WTC11 (cell line): Measurements from ENCODE around the gene ATG5. TPM values are rescaled to one million over a fixed set of nuclear protein-coding genes. Genes with fewer than 3 reads are reported as not detected.

ENCODE experiments used
- ATAC-seq: fragments of 200-7000 bp; cut with Tn5 transposase; 2 replicates; pipeline ENCODE4 v1.10.0; 2021; ENCODE audit warnings: mild to moderate bottlenecking, moderate library complexity
- CTCF ChIA-PET: fragments of 300-600 bp; sonication (Branson Sonifier 250); formaldehyde crosslinking; loops from one replicate; lab custom pipeline; 2021; ENCODE audit warnings: antibody characterized with exemption; lab: Charles Lee
- POLR2A ChIA-PET: fragments of 350-600 bp; sonication (Branson Sonifier 250); formaldehyde crosslinking; loops from one replicate; lab custom pipeline; 2021; ENCODE audit warnings: antibody characterized with exemption; lab: Charles Lee
- DNase-seq: peaks from one replicate; pipeline ENCODE4 v3.0.0; 2021; ENCODE audit warnings: low spot score
- H3K27ac Mint-ChIP-seq: 2 replicates; pipeline ENCODE4 v1.8.0; 2021; ENCODE audit warnings: mixed read lengths
- H3K27me3 Mint-ChIP-seq: 2 replicates; pipeline ENCODE4 v1.8.0; 2021; ENCODE audit warnings: low read depth, mild to moderate bottlenecking, moderate library complexity, mixed read lengths
- H3K36me3 Mint-ChIP-seq: 2 replicates; pipeline ENCODE4 v1.8.0; 2021; ENCODE audit warnings: mixed read lengths
- H3K4me1 Mint-ChIP-seq: 2 replicates; pipeline ENCODE4 v1.8.0; 2022; ENCODE audit warnings: mixed read lengths
- H3K4me3 Mint-ChIP-seq: 2 replicates; pipeline ENCODE4 v1.8.0; 2021; ENCODE audit warnings: mild to moderate bottlenecking, moderate library complexity, mixed read lengths
- H3K9me3 Mint-ChIP-seq: 2 replicates; pipeline ENCODE4 v1.8.0; 2021; ENCODE audit warnings: mixed read lengths
- ARID4B ChIP-seq: sonication (generic); formaldehyde crosslinking; IDR thresholded peaks from 2 replicates; pipeline ENCODE4 v1.8.0; 2023; ENCODE audit warnings: missing genetic modification reagents, mild to moderate bottlenecking, borderline replicate concordance
- E2F5 ChIP-seq: sonication (generic); formaldehyde crosslinking; IDR thresholded peaks from 2 replicates; pipeline ENCODE4 v1.8.1; 2022; ENCODE audit warnings: mild to moderate bottlenecking, moderate library complexity, missing genetic modification reagents
- NR3C1 ChIP-seq: sonication (generic); formaldehyde crosslinking; conservative IDR thresholded peaks from 2 replicates; pipeline ENCODE4 v1.8.1; 2023; ENCODE audit warnings: low read depth, mild to moderate bottlenecking, missing genetic modification reagents
- PREB ChIP-seq: sonication (generic); formaldehyde crosslinking; IDR thresholded peaks from 2 replicates; pipeline ENCODE4 v1.8.1; 2022; ENCODE audit warnings: mild to moderate bottlenecking, missing genetic modification reagents, moderate library complexity, borderline replicate concordance
- PRRX2 ChIP-seq: fragments of 250-450 bp; sonication (Bioruptor Pico); IDR thresholded peaks from 2 replicates; pipeline ENCODE4 v1.8.0; 2021; ENCODE audit warnings: mild to moderate bottlenecking
- SMAD4 ChIP-seq: sonication (generic); formaldehyde crosslinking; IDR thresholded peaks from 2 replicates; pipeline ENCODE4 v1.8.0; 2022; ENCODE audit warnings: mild to moderate bottlenecking, missing genetic modification reagents
- TEAD1 ChIP-seq: sonication (generic); formaldehyde crosslinking; IDR thresholded peaks from 2 replicates; pipeline ENCODE4 v1.8.0; 2022; ENCODE audit warnings: mild to moderate bottlenecking, missing genetic modification reagents
- TEAD4 ChIP-seq: sonication (generic); formaldehyde crosslinking; IDR thresholded peaks from 2 replicates; pipeline ENCODE4 v1.8.0; 2022; ENCODE audit warnings: mild to moderate bottlenecking, missing genetic modification reagents
- ZBTB21 ChIP-seq: sonication (generic); formaldehyde crosslinking; IDR thresholded peaks from 2 replicates; pipeline ENCODE4 v1.8.1; 2023; ENCODE audit warnings: mild to moderate bottlenecking, missing genetic modification reagents, borderline replicate concordance
- ZNF425 ChIP-seq: fragments of 250-450 bp; sonication (Bioruptor Pico); conservative IDR thresholded peaks from 2 replicates; pipeline ENCODE4 v1.9.0; 2021; ENCODE audit warnings: mild to moderate bottlenecking
- ZNF532 ChIP-seq: fragments of 250-450 bp; sonication (Bioruptor Pico); IDR thresholded peaks from 2 replicates; pipeline ENCODE4 v1.9.0; 2021; ENCODE audit warnings: mild to moderate bottlenecking, borderline replicate concordance
- total RNA-seq: library from RNA; stranded (reverse); gene quantifications from 3 replicates; pipeline ENCODE4 v1.2.3, GENCODE V29; 2021
- TF ChIP-seq, protein P1 (sequence below): sonication (generic); formaldehyde crosslinking; conservative IDR thresholded peaks from 2 replicates; pipeline ENCODE4 v1.8.1; 2023; ENCODE audit warnings: mild to moderate bottlenecking, low read depth, missing genetic modification reagents, moderate library complexity
- TF ChIP-seq, protein P2 (sequence below): sonication (generic); formaldehyde crosslinking; IDR thresholded peaks from 2 replicates; pipeline ENCODE4 v1.8.0; 2022; ENCODE audit warnings: missing genetic modification reagents
- TF ChIP-seq, protein P3 (sequence below): sonication (generic); formaldehyde crosslinking; IDR thresholded peaks from 2 replicates; pipeline ENCODE4 v1.8.0; 2022; ENCODE audit warnings: mild to moderate bottlenecking, missing genetic modification reagents

The ATG5 gene
- total RNA-seq, 1 experiment from 2014 or later: 32.6 TPM

GRCh38 chr6:106254636-106255035 is 70.9 kb downstream of the ATG5 start (continued):
- no peak for TF ChIP-seq ZNF425 (CRISPR knock-in tag)
- TF ChIP-seq PRRX2: no peak
- TF ChIP-seq PREB: no peak
- TF ChIP-seq SMAD4 (CRISPR knock-in tag): no peak
- no peak for TF ChIP-seq TEAD1
- TF ChIP-seq, protein P1, sequence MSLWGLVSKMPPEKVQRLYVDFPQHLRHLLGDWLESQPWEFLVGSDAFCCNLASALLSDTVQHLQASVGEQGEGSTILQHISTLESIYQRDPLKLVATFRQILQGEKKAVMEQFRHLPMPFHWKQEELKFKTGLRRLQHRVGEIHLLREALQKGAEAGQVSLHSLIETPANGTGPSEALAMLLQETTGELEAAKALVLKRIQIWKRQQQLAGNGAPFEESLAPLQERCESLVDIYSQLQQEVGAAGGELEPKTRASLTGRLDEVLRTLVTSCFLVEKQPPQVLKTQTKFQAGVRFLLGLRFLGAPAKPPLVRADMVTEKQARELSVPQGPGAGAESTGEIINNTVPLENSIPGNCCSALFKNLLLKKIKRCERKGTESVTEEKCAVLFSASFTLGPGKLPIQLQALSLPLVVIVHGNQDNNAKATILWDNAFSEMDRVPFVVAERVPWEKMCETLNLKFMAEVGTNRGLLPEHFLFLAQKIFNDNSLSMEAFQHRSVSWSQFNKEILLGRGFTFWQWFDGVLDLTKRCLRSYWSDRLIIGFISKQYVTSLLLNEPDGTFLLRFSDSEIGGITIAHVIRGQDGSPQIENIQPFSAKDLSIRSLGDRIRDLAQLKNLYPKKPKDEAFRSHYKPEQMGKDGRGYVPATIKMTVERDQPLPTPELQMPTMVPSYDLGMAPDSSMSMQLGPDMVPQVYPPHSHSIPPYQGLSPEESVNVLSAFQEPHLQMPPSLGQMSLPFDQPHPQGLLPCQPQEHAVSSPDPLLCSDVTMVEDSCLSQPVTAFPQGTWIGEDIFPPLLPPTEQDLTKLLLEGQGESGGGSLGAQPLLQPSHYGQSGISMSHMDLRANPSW (CRISPR knock-in tag): no peak
- TF ChIP-seq ARID4B: no peak
- no peak for TF ChIP-seq NR3C1 (CRISPR knock-in tag)
- no peak for TF ChIP-seq ZBTB21 (CRISPR knock-in tag)
- TF ChIP-seq, protein P2, sequence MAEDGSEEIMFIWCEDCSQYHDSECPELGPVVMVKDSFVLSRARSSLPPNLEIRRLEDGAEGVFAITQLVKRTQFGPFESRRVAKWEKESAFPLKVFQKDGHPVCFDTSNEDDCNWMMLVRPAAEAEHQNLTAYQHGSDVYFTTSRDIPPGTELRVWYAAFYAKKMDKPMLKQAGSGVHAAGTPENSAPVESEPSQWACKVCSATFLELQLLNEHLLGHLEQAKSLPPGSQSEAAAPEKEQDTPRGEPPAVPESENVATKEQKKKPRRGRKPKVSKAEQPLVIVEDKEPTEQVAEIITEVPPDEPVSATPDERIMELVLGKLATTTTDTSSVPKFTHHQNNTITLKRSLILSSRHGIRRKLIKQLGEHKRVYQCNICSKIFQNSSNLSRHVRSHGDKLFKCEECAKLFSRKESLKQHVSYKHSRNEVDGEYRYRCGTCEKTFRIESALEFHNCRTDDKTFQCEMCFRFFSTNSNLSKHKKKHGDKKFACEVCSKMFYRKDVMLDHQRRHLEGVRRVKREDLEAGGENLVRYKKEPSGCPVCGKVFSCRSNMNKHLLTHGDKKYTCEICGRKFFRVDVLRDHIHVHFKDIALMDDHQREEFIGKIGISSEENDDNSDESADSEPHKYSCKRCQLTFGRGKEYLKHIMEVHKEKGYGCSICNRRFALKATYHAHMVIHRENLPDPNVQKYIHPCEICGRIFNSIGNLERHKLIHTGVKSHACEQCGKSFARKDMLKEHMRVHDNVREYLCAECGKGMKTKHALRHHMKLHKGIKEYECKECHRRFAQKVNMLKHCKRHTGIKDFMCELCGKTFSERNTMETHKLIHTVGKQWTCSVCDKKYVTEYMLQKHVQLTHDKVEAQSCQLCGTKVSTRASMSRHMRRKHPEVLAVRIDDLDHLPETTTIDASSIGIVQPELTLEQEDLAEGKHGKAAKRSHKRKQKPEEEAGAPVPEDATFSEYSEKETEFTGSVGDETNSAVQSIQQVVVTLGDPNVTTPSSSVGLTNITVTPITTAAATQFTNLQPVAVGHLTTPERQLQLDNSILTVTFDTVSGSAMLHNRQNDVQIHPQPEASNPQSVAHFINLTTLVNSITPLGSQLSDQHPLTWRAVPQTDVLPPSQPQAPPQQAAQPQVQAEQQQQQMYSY: no peak
- no peak for TF ChIP-seq TEAD4

GRCh38 chr6:106253731-106254130 is 71.8 kb downstream of the ATG5 start:
- no peaks in the 10 kb centered on the region for H3K27me3 Mint-ChIP-seq
- peaks cover 19% of the 10 kb centered on the region for H3K4me1 Mint-ChIP-seq
- no peak overlapping the region for H3K27ac Mint-ChIP-seq
- ChIA-PET CTCF (no interaction called here), POLR2A (no interaction called here)
- H3K4me3 Mint-ChIP-seq: no peak overlapping the region
- DNase-seq (no peak), ATAC-seq (no peak)
- no peaks in the 10 kb centered on the region for H3K9me3 Mint-ChIP-seq
- H3K36me3 Mint-ChIP-seq: 0 out of 2 replicates have a peak, but pooled peaks cover 4% of the 10 kb centered on the region
- no peak for TF ChIP-seq E2F5
- TF ChIP-seq, protein P3, sequence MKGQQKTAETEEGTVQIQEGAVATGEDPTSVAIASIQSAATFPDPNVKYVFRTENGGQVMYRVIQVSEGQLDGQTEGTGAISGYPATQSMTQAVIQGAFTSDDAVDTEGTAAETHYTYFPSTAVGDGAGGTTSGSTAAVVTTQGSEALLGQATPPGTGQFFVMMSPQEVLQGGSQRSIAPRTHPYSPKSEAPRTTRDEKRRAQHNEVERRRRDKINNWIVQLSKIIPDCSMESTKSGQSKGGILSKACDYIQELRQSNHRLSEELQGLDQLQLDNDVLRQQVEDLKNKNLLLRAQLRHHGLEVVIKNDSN (CRISPR knock-in tag): no peak
- TF ChIP-seq ZNF532 (CRISPR knock-in tag): no peak
